Right renal cortex interstitium (tissue), 3 donors: ENCODE measurements around the gene CITED2. TPM values are rescaled to one million over a fixed set of nuclear protein-coding genes. Genes with fewer than 3 reads are reported as not detected.
A peak's percentile ranks its signal among the peaks of the same experiment; 100 is the strongest.
"Not testable (repeated sequence)": the region's sequence is repeated elsewhere in the genome, so short reads cannot be mapped to it uniquely, and the experiment has no call there.

Experiments
- DNase-seq, 3 donors: peaks; one replicate each; pipeline ENCODE4 v3.0.0-alpha.2; 2013; ENCODE audit warnings: low read depth in 3 of 3, low spot score in 2 of 3
- polyA plus RNA-seq, 3 donors: library from polyadenylated mRNA; unstranded; fragments of 120-200 nt; gene quantifications; one replicate each; pipeline ENCODE4 v1.2.1, GENCODE V29; 2013; ENCODE audit not compliant: insufficient read length in 3 of 3

CITED2 gene
- polyA plus RNA-seq, result 100 to 1,000 TPM; 125 to 190 (median 154) TPM

- DNase-seq, result peak in 2 of 3 donors; percentile 87 to 91
Measured at GRCh38 chr6:139374357-139375225, at the start of gene CITED2. TSS of gene CITED2 (minus strand) at chr6:139374648. CDS start at chr6:139373944, 704 bp downstream.

GRCh38 chr6:139423037-139423703 is 48.7 kb upstream of the CITED2 start:
- no peak for DNase-seq

GRCh38 chr6:139422105-139423036 is 47.9 kb upstream of the CITED2 start:
- no peak for DNase-seq

DNA sequence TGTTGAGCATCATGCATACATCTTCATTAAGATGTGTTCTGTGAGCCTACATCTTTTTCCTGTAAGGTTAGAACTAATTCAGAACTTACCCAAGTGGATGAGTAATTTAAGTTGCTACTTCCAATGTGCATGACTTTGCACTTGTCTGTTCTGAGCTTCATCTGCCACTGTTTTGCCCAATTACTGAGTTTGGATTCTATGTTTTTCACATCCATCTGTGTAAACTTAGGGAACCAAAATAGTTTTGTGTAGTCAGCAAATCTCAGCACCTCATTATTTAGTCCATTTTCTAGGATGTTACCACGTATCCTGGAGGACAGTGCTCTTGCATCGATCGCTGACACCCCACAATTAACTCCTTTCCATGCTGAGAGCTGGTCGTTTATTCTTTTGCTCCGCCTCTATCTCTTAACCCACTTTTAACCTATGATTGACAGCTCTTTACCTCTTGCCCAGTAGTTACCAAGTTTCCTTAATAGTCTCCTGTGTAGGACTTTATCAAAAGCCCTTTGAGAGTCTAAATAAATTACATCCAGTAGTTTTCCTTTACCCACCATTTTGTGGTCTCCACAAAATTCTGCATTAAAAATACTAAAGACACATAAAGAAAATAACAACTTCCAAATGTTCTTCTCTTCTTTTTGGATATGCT is 44.2 kb upstream of the CITED2 start:
- no peak for DNase-seq

DNA sequence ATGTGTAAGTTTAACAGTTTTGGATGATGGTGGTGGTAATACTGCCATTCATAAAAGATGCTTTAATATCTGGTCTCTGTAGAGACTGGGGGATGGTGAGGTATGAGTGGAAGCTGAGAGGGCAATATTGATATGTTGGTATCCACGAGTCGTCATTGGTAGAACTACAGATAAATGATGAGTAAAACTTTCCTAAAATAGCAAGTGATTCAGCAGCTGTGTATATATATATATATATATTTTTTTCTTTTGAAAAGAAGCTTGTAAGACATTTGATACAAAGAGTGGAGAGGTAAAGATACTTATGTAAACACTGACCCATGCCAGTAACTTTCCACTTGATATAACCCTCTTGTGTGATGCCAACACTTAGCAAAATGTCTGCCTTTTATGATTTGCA is 41.7 kb upstream of the CITED2 start:
- DNase-seq, result no peak

- no peak for DNase-seq
Measured at GRCh38 chr6:139415365-139415764, 40.9 kb upstream of the CITED2 start.

DNA sequence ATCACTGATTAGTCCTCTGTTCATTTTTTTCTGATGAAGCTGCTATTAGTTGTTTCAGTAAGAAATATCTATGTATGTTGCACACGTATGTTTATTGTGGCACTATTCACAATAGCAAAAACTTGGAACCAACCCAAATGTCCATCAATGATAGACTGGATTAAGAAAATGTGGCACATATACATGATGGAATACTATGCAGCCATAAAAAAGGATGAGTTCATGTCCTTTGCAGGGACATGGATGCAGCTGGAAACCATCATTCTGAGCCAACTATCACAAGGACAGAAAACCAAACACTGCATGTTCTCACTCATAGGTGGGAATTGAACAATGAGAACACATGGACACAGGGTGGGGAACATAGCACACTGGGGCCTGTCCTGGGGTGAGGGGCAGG is 37.7 kb upstream of the CITED2 start:
- not testable (repeated sequence) for DNase-seq

DNA sequence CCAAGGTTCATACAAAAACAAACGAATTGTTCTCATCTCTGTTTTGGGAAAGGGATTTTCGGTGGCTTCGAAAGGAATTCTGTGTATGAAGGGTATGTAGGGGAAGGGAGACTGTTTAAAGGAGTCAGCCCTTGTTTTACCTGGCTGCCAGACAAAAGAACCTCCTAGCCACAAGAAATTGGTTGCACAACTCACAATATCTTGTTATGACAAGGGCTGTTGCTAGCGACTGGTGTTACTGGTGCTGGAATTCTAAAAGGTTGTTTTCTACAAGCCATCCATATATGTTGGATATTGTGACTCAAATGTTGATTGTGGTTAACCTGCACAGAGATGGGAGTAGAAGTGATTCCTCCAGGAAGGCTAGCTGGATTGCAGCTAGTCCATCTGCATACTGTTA is 34.6 kb upstream of the CITED2 start:
- DNase-seq, result no peak

DNA sequence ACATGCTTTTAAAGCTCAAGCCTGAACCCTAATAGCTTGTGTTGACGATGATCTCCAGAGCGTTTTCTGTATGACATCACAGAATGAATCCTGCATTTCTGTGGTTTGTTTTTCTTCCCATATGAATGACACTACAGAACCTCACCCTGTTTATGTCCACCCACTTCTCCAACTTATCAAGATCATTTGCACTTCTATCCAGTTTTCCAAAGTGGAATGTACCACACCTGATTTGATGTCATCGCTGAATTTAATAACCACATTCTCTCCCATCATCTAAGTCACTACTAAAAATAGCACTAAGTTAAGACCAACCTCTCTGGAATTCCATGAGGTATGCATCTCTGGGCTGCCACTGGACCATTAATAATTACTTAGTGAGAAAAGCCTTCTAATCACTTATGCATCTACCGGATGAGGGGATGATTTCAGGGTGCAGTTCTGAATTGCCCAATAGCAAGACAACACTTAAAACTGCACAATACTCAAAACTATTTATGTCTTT is 33.3 kb upstream of the CITED2 start:
- DNase-seq, result no peak

GRCh38 chr6:139406577-139407343 is 32.3 kb upstream of the CITED2 start:
- no peak for DNase-seq

DNA sequence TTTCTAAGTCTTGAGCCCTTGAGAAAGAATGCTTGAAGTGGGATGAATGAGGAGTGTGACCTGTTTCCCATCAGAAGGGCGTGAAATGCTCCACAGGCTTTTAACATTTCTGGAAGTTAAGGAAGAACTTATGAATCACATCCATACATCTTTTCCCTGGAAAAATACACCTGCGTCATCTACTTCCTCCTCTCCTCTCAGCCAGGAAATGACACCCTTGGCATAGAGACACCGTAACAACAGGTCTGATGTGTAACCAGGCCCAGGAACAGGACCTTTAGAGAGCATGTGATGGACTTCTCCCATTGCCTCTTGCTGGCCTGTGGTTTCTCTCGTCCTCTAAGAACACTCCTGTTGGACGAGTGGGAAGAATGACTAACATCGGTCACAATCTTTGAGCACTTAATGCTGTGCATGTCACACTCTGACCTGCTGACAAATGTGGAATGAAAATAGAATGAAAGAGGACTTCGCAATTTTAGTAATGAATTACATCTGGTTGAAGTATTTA is 28.5 kb upstream of the CITED2 start:
- DNase-seq, result no peak

DNA sequence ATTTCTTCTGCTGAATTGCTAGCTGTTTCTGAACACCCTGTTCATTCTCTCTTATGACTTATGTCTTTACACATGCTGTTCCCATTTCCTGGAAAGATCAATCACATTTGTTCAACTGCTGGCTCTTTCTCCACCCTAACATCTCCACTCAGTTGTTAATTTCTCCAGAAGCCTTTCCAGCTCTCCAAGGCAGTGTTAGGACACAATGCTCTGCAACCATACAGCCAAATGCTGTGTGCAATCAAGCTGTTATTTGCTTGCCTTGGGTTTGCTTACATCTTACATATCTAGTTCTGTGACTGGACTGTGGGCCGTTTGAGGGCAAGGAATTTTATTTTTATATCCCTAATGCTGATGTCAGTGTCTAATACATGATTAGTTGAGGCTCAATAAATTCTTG is 24.2 kb upstream of the CITED2 start:
- no peak for DNase-seq

DNA sequence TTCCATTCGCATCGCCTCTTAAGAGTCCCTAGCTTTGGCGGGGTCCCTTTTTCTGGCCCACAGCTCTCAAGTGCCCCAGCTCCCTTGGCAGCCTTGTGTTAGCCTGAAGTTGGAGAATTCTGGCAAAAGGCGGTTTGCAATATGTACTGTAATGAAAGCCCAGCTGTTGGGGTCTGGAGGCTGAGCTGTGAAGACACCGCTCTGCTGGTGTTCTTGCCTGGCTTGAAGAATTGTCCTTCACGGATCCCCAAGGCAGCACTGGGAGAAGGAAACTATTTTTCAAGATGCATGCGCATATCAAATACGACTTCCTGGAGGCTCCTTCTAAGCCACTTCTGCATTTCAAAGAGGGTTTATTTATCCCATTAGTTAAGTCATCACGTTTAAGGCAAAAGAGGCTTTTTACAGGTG is 21.4 kb upstream of the CITED2 start:
- DNase-seq, result no peak

DNA sequence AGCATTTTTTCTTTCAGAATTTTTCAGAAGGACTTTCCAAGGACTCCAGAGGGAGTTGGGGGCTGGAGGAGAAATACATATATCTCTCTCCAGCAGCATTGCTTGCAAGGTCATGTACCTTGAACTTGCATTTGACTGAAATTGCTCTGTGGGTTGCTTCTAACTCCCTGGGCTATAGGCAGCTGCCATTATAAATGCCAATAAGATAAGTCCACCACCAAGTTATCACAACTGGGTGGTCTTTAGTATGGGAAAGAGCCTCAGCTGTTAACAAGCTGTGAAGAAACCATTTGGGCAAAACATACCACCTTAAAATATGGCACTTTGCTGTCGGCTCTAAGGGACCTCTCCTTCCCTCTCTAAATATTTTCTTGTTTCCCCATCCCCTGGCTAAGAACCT is 20.9 kb upstream of the CITED2 start:
- no peak for DNase-seq

- no peak for DNase-seq
Measured at GRCh38 chr6:139394027-139394649, 19.7 kb upstream of the CITED2 start.

DNA sequence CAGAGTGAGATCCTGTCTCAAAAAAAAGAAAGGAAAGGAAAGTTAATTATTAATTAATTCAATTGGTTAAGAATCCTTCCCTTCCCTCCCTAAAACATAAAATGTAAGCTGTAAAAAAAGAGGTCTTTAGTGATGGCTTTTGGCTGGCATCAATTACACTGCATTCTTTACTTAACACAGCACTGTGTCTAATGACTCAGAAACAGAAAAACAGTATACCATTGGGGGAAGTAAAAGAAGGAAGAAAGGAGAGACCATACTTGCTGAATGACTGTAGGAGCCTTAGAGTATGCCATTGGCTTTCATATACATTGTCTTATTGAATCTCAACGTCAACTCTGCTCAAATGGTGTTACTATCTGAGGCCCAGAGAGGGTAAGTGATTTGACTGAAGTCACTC is 18.3 kb upstream of the CITED2 start:
- DNase-seq, result no peak

DNA sequence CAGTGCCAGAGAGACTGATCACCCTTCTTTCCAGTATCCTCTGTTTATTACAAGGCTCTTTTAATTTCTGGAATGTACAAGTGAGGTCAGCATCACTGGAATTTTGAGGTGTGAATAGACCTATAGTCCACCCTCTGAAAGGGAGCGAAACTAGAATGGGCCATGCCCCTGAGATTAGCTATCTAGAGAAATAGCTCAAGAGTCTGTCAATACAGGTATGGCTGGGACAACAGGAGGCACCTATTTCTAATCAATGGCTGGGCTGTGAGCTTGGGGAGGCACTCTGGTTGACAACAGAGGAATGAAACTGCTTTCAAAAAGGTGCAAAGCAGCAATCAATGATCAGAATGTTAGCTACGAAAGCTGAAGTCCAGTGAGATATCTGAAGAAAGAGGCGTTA is 17.3 kb upstream of the CITED2 start:
- no peak for DNase-seq

GRCh38 chr6:139390447-139390846 is 16.0 kb upstream of the CITED2 start:
- DNase-seq, result no peak

- DNase-seq, result no peak
Measured at GRCh38 chr6:139388384-139388783, 13.9 kb upstream of the CITED2 start.
